GM10847 (cell line): ENCODE measurements around the gene XCL1.

ENCODE experiments used
- POLR2A ChIP-seq: IDR thresholded peaks from 2 replicates; pipeline ENCODE4 v1.6.1; 2011; ENCODE audit not compliant: insufficient read length; ENCODE audit errors: extremely low read depth

XCL1 gene

GRCh38 chr1:168565825-168566224 lies 10.6 kb upstream of the XCL1 start:
- no peak for TF ChIP-seq POLR2A

GRCh38 chr1:168567007-168567406 lies 9.4 kb upstream of the XCL1 start:
- TF ChIP-seq POLR2A = no peak

GRCh38 chr1:168567568-168567967 lies 8.8 kb upstream of the XCL1 start:
- TF ChIP-seq POLR2A = no peak

- TF ChIP-seq POLR2A = no peak
Observed at GRCh38 chr1:168568346-168568745, 8.1 kb upstream of the XCL1 start.

GRCh38 chr1:168570652-168571051 lies 5.8 kb upstream of the XCL1 start:
- no peak for TF ChIP-seq POLR2A

GRCh38 chr1:168572633-168573032 lies 3.8 kb upstream of the XCL1 start:
- TF ChIP-seq POLR2A = no peak

GRCh38 chr1:168581817-168582572 lies 5.6 kb downstream of the XCL1 start:
- TF ChIP-seq POLR2A = no peak

- no peak for TF ChIP-seq POLR2A
Observed at GRCh38 chr1:168582688-168583336, 6.4 kb downstream of the XCL1 start.

- no peak for TF ChIP-seq POLR2A
Observed at GRCh38 chr1:168583571-168583970, 7.2 kb downstream of the XCL1 start.

GRCh38 chr1:168585191-168585590 lies 8.8 kb downstream of the XCL1 start:
- no peak for TF ChIP-seq POLR2A

GRCh38 chr1:168585937-168586336 lies 9.5 kb downstream of the XCL1 start:
- no peak for TF ChIP-seq POLR2A

GRCh38 chr1:168589167-168589566 lies 12.8 kb downstream of the XCL1 start:
- TF ChIP-seq POLR2A = no peak

GRCh38 chr1:168591066-168591465 lies 14.7 kb downstream of the XCL1 start:
- TF ChIP-seq POLR2A = no peak

GRCh38 chr1:168591641-168592250 lies 15.3 kb downstream of the XCL1 start:
- no peak for TF ChIP-seq POLR2A

- TF ChIP-seq POLR2A = no peak
Observed at GRCh38 chr1:168598125-168598524, 21.7 kb downstream of the XCL1 start.

GRCh38 chr1:168598892-168599291 lies 22.5 kb downstream of the XCL1 start:
- TF ChIP-seq POLR2A = no peak
